ENCODE results near the gene CCDC86. TPM values are rescaled to one million over a fixed set of nuclear protein-coding genes. Genes with fewer than 3 reads are reported as not detected.

The CCDC86 gene
- total RNA-seq, 1 experiment from 2014 or later: 53.5 TPM

- TF ChIP-seq ZSCAN18 (CRISPR knock-in tag; IDR thresholded peaks at IDR 0.05) (no peak), RELA (CRISPR knock-in tag; IDR thresholded peaks at IDR 0.05; ENCODE audit: borderline replicate concordance) (no peak)
Measured at GRCh38 chr11:60858236-60858635, 16.3 kb downstream of the CCDC86 start (continued).

- Mint-ChIP-seq H3K36me3 (no peaks in the 10 kb centered on the region), H3K27ac (no peak overlapping the region), H3K9me3 (no peaks in the 10 kb centered on the region), H3K4me3 (no peak overlapping the region), H3K27me3 (ENCODE audit: low read depth) (peaks cover 5% of the 10 kb centered on the region), H3K4me1 (no peaks in the 10 kb centered on the region)
- CTCF ChIA-PET: interaction anchor here (1.4 kb wide), 1 partner anchor 29 kb away, joined by 7 read pairs; no protein-coding TSS in a partner anchor
- DNase-seq (ENCODE audit: low spot score): no peak
- no peak for ATAC-seq
- POLR2A ChIA-PET: no interaction called here
- TF ChIP-seq NFYB (CRISPR knock-in tag; conservative IDR thresholded peaks at IDR 0.05; ENCODE audit: low read depth) (no peak), EMX1 (CRISPR knock-in tag; IDR thresholded peaks at IDR 0.05) (no peak), FOXK1 (CRISPR knock-in tag; IDR thresholded peaks at IDR 0.05) (no peak), HMGA2 (CRISPR knock-in tag; IDR thresholded peaks at IDR 0.05) (no peak), CTCF (IDR thresholded peaks at IDR 0.05) (no peak), ESRRA (CRISPR knock-in tag; IDR thresholded peaks at IDR 0.05; ENCODE audit: borderline replicate concordance) (no peak), ATF6 (CRISPR knock-in tag; IDR thresholded peaks at IDR 0.05) (no peak), GTF2I (CRISPR knock-in tag; conservative IDR thresholded peaks at IDR 0.05) (no peak), ZNF532 (CRISPR knock-in tag; IDR thresholded peaks at IDR 0.05; ENCODE audit: borderline replicate concordance) (no peak), ZNF281 (CRISPR knock-in tag; IDR thresholded peaks at IDR 0.05) (no peak), MLX (CRISPR knock-in tag; IDR thresholded peaks at IDR 0.05) (no peak), E2F4 (CRISPR knock-in tag; IDR thresholded peaks at IDR 0.05; ENCODE audit: borderline replicate concordance, low read depth) (no peak), ARID4B (CRISPR knock-in tag; IDR thresholded peaks at IDR 0.05; ENCODE audit: borderline replicate concordance) (no peak)
Measured at GRCh38 chr11:60858731-60859464, 17.0 kb downstream of the CCDC86 start.
